Left ventricle myocardium inferior (tissue), 1 donor: ENCODE results near the gene MED15. TPM values are rescaled to one million over a fixed set of nuclear protein-coding genes. Genes with fewer than 3 reads are reported as not detected.
A peak's percentile ranks its signal among the peaks of the same experiment; 100 is the strongest.

Experiments
- DNase-seq: peaks from one replicate; pipeline ENCODE4 v3.0.0-alpha.2; 2020
- H3K27ac ChIP-seq: fragments of 200-600 bp; replicated peaks from 2 replicates; pipeline ENCODE4 v1.8.0; 2021
- H3K27me3 ChIP-seq: fragments of 200-600 bp; 2 replicates; pipeline ENCODE4 v1.8.0; 2021; ENCODE audit warnings: low read depth
- H3K36me3 ChIP-seq: fragments of 200-600 bp; 2 replicates; pipeline ENCODE4 v1.8.0; 2021
- H3K4me1 ChIP-seq: fragments of 200-600 bp; 2 replicates; pipeline ENCODE4 v1.8.0; 2021
- H3K4me3 ChIP-seq: fragments of 200-600 bp; 2 replicates; pipeline ENCODE4 v1.8.0; 2021; ENCODE audit warnings: mild to moderate bottlenecking, moderate library complexity
- H3K9me3 ChIP-seq: fragments of 200-600 bp; replicated peaks from 2 replicates; pipeline ENCODE4 v1.8.0; 2021
- CTCF ChIP-seq: fragments of 200-600 bp; IDR thresholded peaks from 2 replicates; pipeline ENCODE4 v1.8.0; 2021; ENCODE audit warnings: antibody characterized with exemption, mild to moderate bottlenecking, borderline replicate concordance
- intact Hi-C: fragments of 100-400 bp; cut with micrococcal nuclease; formaldehyde crosslinking; loops from one replicate; pipeline ENCODE4 v1.11.0; 2022
- total RNA-seq: library from RNA; stranded (reverse); fragmentation: NEBNext Ultra II Directional; extraction: Animal tissue kit (Norgen Biotek cat#: 25700); gene quantifications from one replicate; pipeline ENCODE4 v1.2.1, GENCODE V29; 2021
- donor health status: DM: no; HTN: yes; CAD: no; lungs with severe emphysema.

The MED15 gene
- total RNA-seq, 1 donor from 2014 or later: 40.3 TPM

DNA sequence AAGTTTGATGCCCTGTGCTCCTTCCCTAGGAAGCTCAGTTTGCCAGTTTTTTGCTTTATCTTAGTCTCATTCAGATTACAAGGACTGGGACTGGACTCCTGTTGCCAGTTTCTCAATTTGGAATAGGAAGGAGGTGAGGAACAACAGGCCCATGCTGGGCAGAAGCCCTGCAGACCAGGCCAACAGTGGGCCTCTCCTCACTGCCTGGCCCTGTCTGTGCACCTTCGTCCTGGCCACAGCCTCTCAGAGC, 23.7 kb downstream of the MED15 start:
- H3K4me1 ChIP-seq: peaks cover 80% of the 10 kb centered on the region

GRCh38 chr22:20531404-20532201, 24.2 kb downstream of the MED15 start:
- intact Hi-C loops: no loop called here
- Histone ChIP-seq H3K27me3 (no peaks in the 10 kb centered on the region), H3K4me1 (peaks cover 80% of the 10 kb centered on the region), H3K36me3 (peaks cover 15% of the 10 kb centered on the region), H3K9me3 (no peaks in the 10 kb centered on the region), H3K4me3 (peak overlapping the region; percentile 2), H3K27ac (peak overlapping the region; percentile 85)
- TF ChIP-seq CTCF: no peak
- peak; percentile 46 for DNase-seq

More for the DNA sequence above, 23.7 kb downstream of the MED15 start:
- TF ChIP-seq CTCF: no peak
- no peak for DNase-seq
- H3K36me3 ChIP-seq: peaks cover 15% of the 10 kb centered on the region
- H3K27ac ChIP-seq: peak overlapping the region; percentile 85
- H3K9me3 ChIP-seq: no peaks in the 10 kb centered on the region
- no peaks in the 10 kb centered on the region for H3K27me3 ChIP-seq
- peak overlapping the region; percentile 2 for H3K4me3 ChIP-seq
- intact Hi-C loops: no loop called here

DNA sequence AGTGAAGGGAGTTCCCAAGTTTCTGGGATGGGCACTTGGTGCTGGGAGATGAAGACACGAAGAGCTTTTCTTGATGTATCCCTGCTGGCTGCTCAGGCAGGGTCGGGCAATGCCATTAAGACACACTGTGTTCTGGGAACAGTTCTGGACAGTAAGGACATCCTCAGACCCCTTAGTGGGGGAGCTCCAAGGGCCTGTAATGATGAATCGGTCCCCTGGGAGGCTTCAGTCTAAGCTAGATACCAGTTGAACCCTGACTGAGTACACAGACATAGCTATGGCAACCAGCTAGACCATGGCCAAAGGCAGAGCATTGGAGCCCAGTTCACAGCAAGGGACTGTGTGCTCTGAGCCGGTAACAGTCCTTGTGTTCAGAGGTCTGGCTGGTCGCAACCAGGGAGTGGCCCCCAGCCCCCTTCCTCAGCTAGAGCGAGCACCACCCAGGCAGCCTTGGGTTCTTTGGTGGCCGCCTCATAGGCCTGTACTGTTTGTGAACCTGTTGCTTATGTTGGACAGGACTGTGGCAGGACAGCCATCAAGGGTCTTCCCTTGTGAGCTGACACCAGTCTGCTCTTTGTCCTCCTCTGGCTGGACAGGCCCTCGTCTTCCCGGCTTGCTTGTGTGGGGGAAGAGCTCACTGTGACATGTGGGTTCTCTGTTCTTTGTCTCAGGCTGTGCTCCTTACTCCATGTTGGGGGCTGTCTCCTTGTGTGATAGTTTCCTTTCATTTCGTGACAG, 25.0 kb downstream of the MED15 start:
- TF ChIP-seq CTCF: no peak
- intact Hi-C loops: no loop called here
- no peaks in the 10 kb centered on the region for H3K9me3 ChIP-seq
- H3K27me3 ChIP-seq: no peaks in the 10 kb centered on the region
- peak overlapping the region; percentile 85 for H3K27ac ChIP-seq
- H3K4me1 ChIP-seq: peaks cover 80% of the 10 kb centered on the region
- peaks cover 20% of the 10 kb centered on the region for H3K36me3 ChIP-seq
- no peak for DNase-seq
- H3K4me3 ChIP-seq: no peak overlapping the region

- Histone ChIP-seq H3K4me3 (no peak overlapping the region), H3K36me3 (peaks cover 20% of the 10 kb centered on the region), H3K4me1 (peaks cover 86% of the 10 kb centered on the region), H3K27ac (peak overlapping the region; percentile 85), H3K9me3 (no peaks in the 10 kb centered on the region), H3K27me3 (no peaks in the 10 kb centered on the region)
- DNase-seq: no peak
- no peak for TF ChIP-seq CTCF
- intact Hi-C loops: no loop called here
Observed at GRCh38 chr22:20533095-20533878, 25.9 kb downstream of the MED15 start.

DNA sequence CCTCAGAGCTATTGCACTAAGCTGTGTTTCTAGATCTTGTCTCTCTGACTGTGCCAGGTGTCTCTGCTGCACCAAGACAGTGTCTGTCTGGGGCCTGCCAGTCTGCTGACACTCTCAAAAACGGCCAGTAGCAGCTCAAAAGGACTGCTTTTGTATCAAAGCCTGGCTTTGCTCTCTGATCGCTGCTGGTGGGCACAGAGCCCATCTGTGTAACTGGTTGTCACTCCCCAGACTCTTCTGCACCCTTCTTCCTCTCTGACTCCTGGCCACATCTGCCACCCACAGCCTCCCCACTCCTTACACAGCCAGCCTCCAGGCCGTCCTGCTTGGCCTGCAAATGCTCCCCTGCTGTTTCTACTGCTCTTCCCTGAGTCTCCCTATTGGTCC, 26.5 kb downstream of the MED15 start:
- TF ChIP-seq CTCF: no peak
- DNase-seq: no peak
- Histone ChIP-seq H3K9me3 (no peaks in the 10 kb centered on the region), H3K4me1 (peaks cover 88% of the 10 kb centered on the region), H3K27me3 (no peaks in the 10 kb centered on the region), H3K27ac (peak overlapping the region; percentile 85), H3K4me3 (no peak overlapping the region), H3K36me3 (peaks cover 19% of the 10 kb centered on the region)
- intact Hi-C loops: no loop called here
